GM21529 (cell line): Measurements from ENCODE around the gene UVSSA.
"Not testable (repeated sequence)": the region's sequence is repeated elsewhere in the genome, so short reads cannot be mapped to it uniquely, and the experiment has no call there.

Source experiments
- ATAC-seq: cut with Tn5 transposase; IDR thresholded peaks from one replicate; pipeline ENCODE4 v1.9.1; 2021; ENCODE audit not compliant: unreplicated experiment

Gene UVSSA

GRCh38 chr4:1330761-1331590 lies 16.0 kb upstream of the UVSSA start:
- no peak for ATAC-seq

GRCh38 chr4:1331591-1332353 lies 15.2 kb upstream of the UVSSA start:
- no peak for ATAC-seq

GRCh38 chr4:1332686-1333085 lies 14.3 kb upstream of the UVSSA start:
- ATAC-seq, result no peak

- ATAC-seq, result no peak
Observed at GRCh38 chr4:1333256-1333655, 13.8 kb upstream of the UVSSA start.

GRCh38 chr4:1333851-1334578 lies 13.0 kb upstream of the UVSSA start:
- not testable (repeated sequence) for ATAC-seq

- no peak for ATAC-seq
Observed at GRCh38 chr4:1334579-1334895, 12.5 kb upstream of the UVSSA start.

GRCh38 chr4:1335193-1335883 lies 11.7 kb upstream of the UVSSA start:
- ATAC-seq, result not testable (repeated sequence)

GRCh38 chr4:1336088-1336491 lies 10.9 kb upstream of the UVSSA start:
- no peak for ATAC-seq

GRCh38 chr4:1337376-1337831 lies 9.6 kb upstream of the UVSSA start:
- no peak for ATAC-seq

GRCh38 chr4:1337951-1338751 lies 8.9 kb upstream of the UVSSA start:
- no peak for ATAC-seq

- ATAC-seq, result no peak
Observed at GRCh38 chr4:1338752-1339414, 8.1 kb upstream of the UVSSA start.

- no peak for ATAC-seq
Observed at GRCh38 chr4:1339489-1339888, 7.5 kb upstream of the UVSSA start.

GRCh38 chr4:1340181-1340747 lies 6.7 kb upstream of the UVSSA start:
- no peak for ATAC-seq

GRCh38 chr4:1340861-1341260 lies 6.1 kb upstream of the UVSSA start:
- ATAC-seq, result no peak

GRCh38 chr4:1342003-1342402 lies 5.0 kb upstream of the UVSSA start:
- ATAC-seq, result no peak

GRCh38 chr4:1344696-1345095 lies 2.3 kb upstream of the UVSSA start:
- ATAC-seq, result no peak

- ATAC-seq, result peak; percentile 20
Observed at GRCh38 chr4:1345903-1346780, 866 bp upstream of the UVSSA start.

- peak; percentile 32 for ATAC-seq
Observed at GRCh38 chr4:1347410-1347864, 429 bp downstream of the UVSSA start.
